ENCODE results near the gene OR11H7. TPM values are rescaled to one million over a fixed set of nuclear protein-coding genes. Genes with fewer than 3 reads are reported as not detected.
"Not testable (repeated sequence)": the region's sequence is repeated elsewhere in the genome, so short reads cannot be mapped to it uniquely, and the experiment has no call there.

Gene OR11H7
- total RNA-seq, 1 donor from 2014 or later = not detected

GRCh38 chr14:20262642-20263128 lies 33.9 kb downstream of the OR11H7 start:
- no peak for DNase-seq (ENCODE audit: missing footprints)
- intact Hi-C loops (cut with DNase I) = no loop called here
- ATAC-seq = no peak

DNA sequence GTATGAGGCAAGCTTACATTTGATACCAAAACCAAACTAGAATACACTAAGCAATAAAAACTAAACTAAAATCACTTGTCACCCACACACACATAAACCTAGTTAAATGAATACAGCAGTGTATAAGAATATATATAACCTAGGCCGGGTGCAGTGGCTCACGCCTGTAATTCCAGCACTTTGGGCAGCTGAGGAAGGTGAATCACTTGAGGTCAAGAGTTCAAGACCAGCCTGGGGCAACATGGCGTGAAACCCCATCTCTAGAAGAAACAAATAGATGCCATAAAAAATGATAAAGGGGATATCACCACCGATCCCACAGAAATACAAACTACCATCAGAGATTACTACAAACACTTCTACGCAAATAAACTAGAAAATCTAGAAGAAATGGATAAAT lies 35.6 kb downstream of the OR11H7 start:
- ATAC-seq; DNase-seq (ENCODE audit: missing footprints); intact Hi-C loops (cut with DNase I): not testable (repeated sequence)

DNA sequence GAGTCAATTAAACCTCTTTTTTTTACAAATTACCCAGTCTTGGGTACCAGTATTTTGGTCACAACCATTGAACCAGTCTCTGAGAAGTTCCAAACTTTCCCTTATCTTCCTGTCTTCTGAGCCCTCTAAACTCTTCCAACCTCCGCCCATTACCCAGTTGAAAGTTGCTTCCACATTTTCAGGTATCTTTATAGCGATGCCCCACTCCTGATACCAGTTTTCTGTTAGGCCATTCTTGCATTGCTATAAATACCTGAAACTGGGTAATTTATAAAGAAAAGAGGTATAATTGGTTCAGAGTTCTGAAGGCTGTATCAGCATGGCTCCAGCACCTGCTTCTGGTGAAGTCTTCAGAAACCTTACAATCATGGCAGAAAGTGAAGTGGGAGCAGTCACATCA lies 45.3 kb downstream of the OR11H7 start:
- DNase-seq (ENCODE audit: missing footprints) (no peak), ATAC-seq (no peak)
- intact Hi-C loops (cut with DNase I) = no loop called here

GRCh38 chr14:20277409-20277808 lies 48.6 kb downstream of the OR11H7 start:
- no peak for ATAC-seq
- intact Hi-C loops (cut with DNase I) = no loop called here
- no peak for DNase-seq (ENCODE audit: missing footprints)

DNA sequence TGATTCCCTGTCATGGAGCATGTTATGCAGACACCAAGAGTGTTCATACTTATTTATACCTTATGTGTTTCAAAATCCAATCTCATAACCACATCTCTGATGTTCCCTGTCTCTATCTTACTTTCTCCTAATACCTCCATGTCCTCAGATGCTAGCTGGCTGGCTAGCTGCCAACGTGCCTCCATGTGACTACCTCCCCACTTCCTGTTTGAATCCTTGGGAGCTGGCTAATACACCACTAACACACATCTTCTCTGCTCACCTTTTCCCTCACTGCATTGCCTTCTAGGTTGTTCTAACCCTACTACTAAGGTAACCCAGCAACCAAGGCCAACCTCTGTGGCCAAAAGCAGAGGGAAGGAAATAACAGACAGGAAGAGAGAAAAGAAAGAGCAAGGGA lies 49.6 kb downstream of the OR11H7 start:
- ATAC-seq = no peak
- DNase-seq (ENCODE audit: missing footprints) = no peak
- intact Hi-C loops (cut with DNase I) = no loop called here

- DNase-seq (ENCODE audit: missing footprints); ATAC-seq; intact Hi-C loops (cut with DNase I): not testable (repeated sequence)
Measured at GRCh38 chr14:20280265-20280664, 51.5 kb downstream of the OR11H7 start.

Other genes starting within 250 kb of the OR11H7 start
- not detected for gene OR4Q2, start 226.8 kb upstream of the OR11H7 start, total RNA-seq
- gene OR4K14, start 209.7 kb upstream of the OR11H7 start, total RNA-seq = not detected
- not detected for gene OR4K13, start 192.9 kb upstream of the OR11H7 start, total RNA-seq
- not detected for gene OR4L1, start 168.9 kb upstream of the OR11H7 start, total RNA-seq
- gene OR4K17, start 118.2 kb upstream of the OR11H7 start, total RNA-seq = not detected
- not detected for gene OR4N5, start 90.2 kb upstream of the OR11H7 start, total RNA-seq
- gene OR11G2, start 38.1 kb upstream of the OR11H7 start, total RNA-seq = not detected
- not detected for gene OR11H6, start 5.3 kb upstream of the OR11H7 start, total RNA-seq
- not detected for gene OR11H4, start 10.3 kb downstream of the OR11H7 start, total RNA-seq
- gene TTC5, start 77.0 kb downstream of the OR11H7 start, total RNA-seq = 10.0 TPM
- gene CCNB1IP1, start 104.3 kb downstream of the OR11H7 start, total RNA-seq = 41.0 TPM
- 15.7 TPM for gene PARP2, start 114.7 kb downstream of the OR11H7 start, total RNA-seq
- gene TEP1, start 184.5 kb downstream of the OR11H7 start, total RNA-seq = 8.2 TPM
- gene KLHL33, start 207.2 kb downstream of the OR11H7 start, total RNA-seq = 0.62 TPM
- 18.8 TPM for gene OSGEP, start 225.8 kb downstream of the OR11H7 start, total RNA-seq
- gene APEX1, start 226.2 kb downstream of the OR11H7 start, total RNA-seq = 67.2 TPM
- 17.2 TPM for gene PIP4P1, start 232.5 kb downstream of the OR11H7 start, total RNA-seq
- 7.6 TPM for gene PNP, start 240.4 kb downstream of the OR11H7 start, total RNA-seq